NCI-H2081 treated with DMSO at 0.1 percent for 48 hours (cell line): ENCODE measurements around the gene AHI1.
"Not testable (repeated sequence)": the region's sequence is repeated elsewhere in the genome, so short reads cannot be mapped to it uniquely, and the experiment has no call there.

Experiments used
- DNase-seq: peaks from one replicate; lab custom pipeline; 2025; lab: John Stamatoyannopoulos, UW

The AHI1 gene

GRCh38 chr6:135505648-135506047 is 8.1 kb upstream of the AHI1 start:
- no peak for DNase-seq

- no peak for DNase-seq
Measured at GRCh38 chr6:135505222-135505621, 7.7 kb upstream of the AHI1 start.

GRCh38 chr6:135504734-135505133 is 7.2 kb upstream of the AHI1 start:
- DNase-seq: no peak

- no peak for DNase-seq
Measured at GRCh38 chr6:135503703-135504475, 6.3 kb upstream of the AHI1 start.

GRCh38 chr6:135499441-135500340 is 2.2 kb upstream of the AHI1 start:
- DNase-seq: no peak

GRCh38 chr6:135498185-135498841 is 773 bp upstream of the AHI1 start:
- no peak for DNase-seq

- DNase-seq: no peak
Measured at GRCh38 chr6:135496800-135497411, 634 bp downstream of the AHI1 start.

- DNase-seq: no peak
Measured at GRCh38 chr6:135493218-135493961, 4.2 kb downstream of the AHI1 start.

GRCh38 chr6:135490381-135490780 is 7.2 kb downstream of the AHI1 start:
- DNase-seq: no peak

- DNase-seq: no peak
Measured at GRCh38 chr6:135488023-135488422, 9.5 kb downstream of the AHI1 start.

- DNase-seq: not testable (repeated sequence)
Measured at GRCh38 chr6:135483903-135484302, 13.6 kb downstream of the AHI1 start.

- DNase-seq: no peak
Measured at GRCh38 chr6:135481783-135482369, 15.7 kb downstream of the AHI1 start.

- no peak for DNase-seq
Measured at GRCh38 chr6:135479601-135480000, 17.9 kb downstream of the AHI1 start.

- DNase-seq: no peak
Measured at GRCh38 chr6:135478626-135479025, 18.9 kb downstream of the AHI1 start.

- DNase-seq: no peak
Measured at GRCh38 chr6:135475292-135475886, 22.2 kb downstream of the AHI1 start.

- DNase-seq: no peak
Measured at GRCh38 chr6:135474362-135474761, 23.2 kb downstream of the AHI1 start.

- DNase-seq: no peak
Measured at GRCh38 chr6:135465903-135466302, 31.6 kb downstream of the AHI1 start.

- no peak for DNase-seq
Measured at GRCh38 chr6:135465307-135465706, 32.2 kb downstream of the AHI1 start.

GRCh38 chr6:135464634-135465033 is 32.9 kb downstream of the AHI1 start:
- no peak for DNase-seq

- no peak for DNase-seq
Measured at GRCh38 chr6:135461208-135461607, 36.3 kb downstream of the AHI1 start.

- no peak for DNase-seq
Measured at GRCh38 chr6:135458051-135458450, 39.5 kb downstream of the AHI1 start.
